OCI-LY1 (cell line): ENCODE results near the gene FOXK1.

ENCODE experiments used
- H2AFZ ChIP-seq: fragments of 200-600 bp; sonication (generic), shearing (Covaris generic); 2 replicates; pipeline ENCODE4 v1.6.0; 2014; ENCODE audit warnings: antibody characterized with exemption, mild to moderate bottlenecking, low read length
- H3F3A ChIP-seq: fragments of 200-600 bp; sonication (generic), shearing (Covaris generic); 2 replicates; pipeline ENCODE4 v1.6.0; 2014; ENCODE audit warnings: mild to moderate bottlenecking, antibody characterized with exemption, low read length, moderate library complexity; ENCODE audit not compliant: insufficient read depth
- H3K27ac ChIP-seq: fragments of 200-600 bp; sonication (generic); 2 replicates; pipeline ENCODE4 v1.5.1; 2014; ENCODE audit warnings: low read length, mixed run types, mild to moderate bottlenecking, low read depth; ENCODE audit not compliant: poor library complexity, severe bottlenecking
- H3K27me3 ChIP-seq: fragments of 200-600 bp; sonication (generic); 2 replicates; pipeline ENCODE4 v1.6.0; 2014; ENCODE audit warnings: antibody characterized with exemption, mild to moderate bottlenecking, low read length, moderate library complexity; ENCODE audit not compliant: insufficient read depth
- H3K36me3 ChIP-seq: fragments of 200-600 bp; sonication (generic); 2 replicates; pipeline ENCODE4 v1.6.1; 2014; ENCODE audit warnings: mild to moderate bottlenecking, antibody characterized with exemption, low read length, moderate library complexity, mixed read lengths; ENCODE audit not compliant: insufficient read depth
- H3K4me1 ChIP-seq: fragments of 200-600 bp; sonication (generic); 2 replicates; pipeline ENCODE4 v1.5.1; 2014; ENCODE audit warnings: mild to moderate bottlenecking, low read length, moderate library complexity; ENCODE audit not compliant: insufficient read depth, severe bottlenecking
- H3K4me2 ChIP-seq: fragments of 200-600 bp; sonication (generic), shearing (Covaris generic); 2 replicates; pipeline ENCODE4 v1.6.1; 2014; ENCODE audit warnings: low read length
- H3K4me3 ChIP-seq: fragments of 200-600 bp; sonication (generic); 2 replicates; pipeline ENCODE4 v1.5.1; 2014; ENCODE audit warnings: low read length, low read depth, mild to moderate bottlenecking, mixed read lengths; ENCODE audit not compliant: poor library complexity, severe bottlenecking
- H3K79me2 ChIP-seq: fragments of 200-600 bp; shearing (Covaris generic); 2 replicates; pipeline ENCODE4 v1.6.1; 2016; ENCODE audit warnings: mixed run types, low read length, mixed read lengths; ENCODE audit not compliant: insufficient read depth
- H3K9ac ChIP-seq: fragments of 200-600 bp; sonication (generic), shearing (Covaris generic); 2 replicates; pipeline ENCODE4 v1.6.1; 2014; ENCODE audit warnings: mild to moderate bottlenecking, low read length, mixed read lengths
- H3K9me2 ChIP-seq: fragments of 200-600 bp; sonication (generic), shearing (Covaris generic); 2 replicates; pipeline ENCODE4 v1.6.1; 2014; ENCODE audit warnings: low read depth, mild to moderate bottlenecking, low read length, mixed read lengths
- H3K9me3 ChIP-seq: fragments of 200-600 bp; shearing (Covaris generic); 2 replicates; pipeline ENCODE4 v1.6.1; 2014; ENCODE audit warnings: low read length, mixed read lengths
- H4K20me1 ChIP-seq: fragments of 200-600 bp; sonication (generic), shearing (Covaris generic); 2 replicates; pipeline ENCODE4 v1.6.0; 2016; ENCODE audit warnings: mild to moderate bottlenecking, low read length; ENCODE audit not compliant: insufficient read depth
- EZH2 ChIP-seq: fragments of 200-600 bp; sonication (generic), shearing (Covaris generic); IDR thresholded peaks from 2 replicates; pipeline ENCODE4 v1.8.0; 2017; ENCODE audit warnings: borderline replicate concordance, mixed run types, mild to moderate bottlenecking, antibody characterized with exemption, low read length, moderate library complexity, mixed read lengths
- TF ChIP-seq, protein P1 (sequence below): fragments of 200-600 bp; sonication (generic), shearing (Covaris generic); IDR thresholded peaks from 2 replicates; pipeline ENCODE4 v1.5.1; 2017; ENCODE audit warnings: mild to moderate bottlenecking, antibody characterized with exemption, low read length, moderate library complexity, mixed read lengths

The FOXK1 gene

DNA sequence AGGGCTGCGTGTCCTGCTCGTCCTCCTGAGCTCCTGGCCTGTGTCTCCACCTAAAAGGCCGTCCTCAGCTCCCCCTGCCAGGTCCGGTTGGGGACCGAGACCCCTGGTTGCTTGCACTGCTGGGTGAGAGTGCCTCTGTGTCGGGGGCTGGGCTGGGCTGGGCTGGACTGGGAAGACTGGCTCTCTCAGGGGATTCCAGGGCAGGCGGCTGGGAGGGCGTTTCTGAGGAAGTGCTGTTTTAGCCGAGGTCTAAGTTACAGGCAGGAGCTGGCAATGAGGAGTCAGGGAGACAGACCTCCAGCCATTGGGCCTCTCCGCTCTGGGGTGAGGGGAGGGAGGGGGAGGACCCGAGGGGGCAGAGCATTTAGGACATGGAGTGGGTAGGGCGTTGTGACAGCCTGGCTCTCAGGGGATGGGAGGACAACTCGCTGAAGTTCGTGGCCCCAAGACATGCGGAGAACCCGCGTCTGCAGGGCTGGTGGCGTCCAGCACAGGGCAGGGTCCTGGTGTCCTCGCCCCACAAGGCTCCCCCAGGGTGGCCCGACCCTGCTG lies 20.9 kb downstream of the FOXK1 start:
- no peaks in the 10 kb centered on the region for H3K36me3 ChIP-seq
- H3K9ac ChIP-seq, result no peak overlapping the region
- no peak overlapping the region for H3K4me3 ChIP-seq
- no peaks in the 10 kb centered on the region for H3F3A ChIP-seq
- no peak overlapping the region for H3K4me2 ChIP-seq
- H3K27ac ChIP-seq, result no peak overlapping the region
- peaks cover 20% of the 10 kb centered on the region for H3K4me1 ChIP-seq
- H3K9me3 ChIP-seq, result no peaks in the 10 kb centered on the region
- H3K27me3 ChIP-seq, result no peaks in the 10 kb centered on the region
- H4K20me1 ChIP-seq, result no peaks in the 10 kb centered on the region
- no peak overlapping the region for H2AFZ ChIP-seq
- H3K79me2 ChIP-seq, result peaks cover 34% of the 10 kb centered on the region
- H3K9me2 ChIP-seq, result no peaks in the 10 kb centered on the region
- TF ChIP-seq, protein P1, sequence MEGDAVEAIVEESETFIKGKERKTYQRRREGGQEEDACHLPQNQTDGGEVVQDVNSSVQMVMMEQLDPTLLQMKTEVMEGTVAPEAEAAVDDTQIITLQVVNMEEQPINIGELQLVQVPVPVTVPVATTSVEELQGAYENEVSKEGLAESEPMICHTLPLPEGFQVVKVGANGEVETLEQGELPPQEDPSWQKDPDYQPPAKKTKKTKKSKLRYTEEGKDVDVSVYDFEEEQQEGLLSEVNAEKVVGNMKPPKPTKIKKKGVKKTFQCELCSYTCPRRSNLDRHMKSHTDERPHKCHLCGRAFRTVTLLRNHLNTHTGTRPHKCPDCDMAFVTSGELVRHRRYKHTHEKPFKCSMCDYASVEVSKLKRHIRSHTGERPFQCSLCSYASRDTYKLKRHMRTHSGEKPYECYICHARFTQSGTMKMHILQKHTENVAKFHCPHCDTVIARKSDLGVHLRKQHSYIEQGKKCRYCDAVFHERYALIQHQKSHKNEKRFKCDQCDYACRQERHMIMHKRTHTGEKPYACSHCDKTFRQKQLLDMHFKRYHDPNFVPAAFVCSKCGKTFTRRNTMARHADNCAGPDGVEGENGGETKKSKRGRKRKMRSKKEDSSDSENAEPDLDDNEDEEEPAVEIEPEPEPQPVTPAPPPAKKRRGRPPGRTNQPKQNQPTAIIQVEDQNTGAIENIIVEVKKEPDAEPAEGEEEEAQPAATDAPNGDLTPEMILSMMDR, result no peak
- no peak for TF ChIP-seq EZH2

DNA sequence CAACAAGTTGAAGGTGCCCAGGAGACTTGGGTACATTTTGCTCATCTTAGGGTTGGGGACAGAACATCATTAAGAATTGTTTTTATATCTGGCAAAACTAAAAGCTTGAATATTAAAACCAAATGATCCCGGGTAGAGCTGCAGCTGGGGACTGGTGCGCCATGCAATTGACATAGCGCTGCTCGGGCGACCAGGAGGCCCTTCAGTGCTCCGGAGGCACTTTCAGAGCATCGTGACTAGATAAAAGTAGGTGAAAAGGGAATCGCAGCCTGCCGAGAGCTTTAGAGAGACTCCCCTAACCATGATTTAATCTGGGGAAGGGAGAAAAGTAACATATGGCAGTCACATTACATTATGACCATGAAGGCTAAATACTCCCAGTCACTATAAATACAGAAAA lies 21.4 kb downstream of the FOXK1 start:
- TF ChIP-seq, protein P1, result no peak
- TF ChIP-seq EZH2, result no peak

DNA sequence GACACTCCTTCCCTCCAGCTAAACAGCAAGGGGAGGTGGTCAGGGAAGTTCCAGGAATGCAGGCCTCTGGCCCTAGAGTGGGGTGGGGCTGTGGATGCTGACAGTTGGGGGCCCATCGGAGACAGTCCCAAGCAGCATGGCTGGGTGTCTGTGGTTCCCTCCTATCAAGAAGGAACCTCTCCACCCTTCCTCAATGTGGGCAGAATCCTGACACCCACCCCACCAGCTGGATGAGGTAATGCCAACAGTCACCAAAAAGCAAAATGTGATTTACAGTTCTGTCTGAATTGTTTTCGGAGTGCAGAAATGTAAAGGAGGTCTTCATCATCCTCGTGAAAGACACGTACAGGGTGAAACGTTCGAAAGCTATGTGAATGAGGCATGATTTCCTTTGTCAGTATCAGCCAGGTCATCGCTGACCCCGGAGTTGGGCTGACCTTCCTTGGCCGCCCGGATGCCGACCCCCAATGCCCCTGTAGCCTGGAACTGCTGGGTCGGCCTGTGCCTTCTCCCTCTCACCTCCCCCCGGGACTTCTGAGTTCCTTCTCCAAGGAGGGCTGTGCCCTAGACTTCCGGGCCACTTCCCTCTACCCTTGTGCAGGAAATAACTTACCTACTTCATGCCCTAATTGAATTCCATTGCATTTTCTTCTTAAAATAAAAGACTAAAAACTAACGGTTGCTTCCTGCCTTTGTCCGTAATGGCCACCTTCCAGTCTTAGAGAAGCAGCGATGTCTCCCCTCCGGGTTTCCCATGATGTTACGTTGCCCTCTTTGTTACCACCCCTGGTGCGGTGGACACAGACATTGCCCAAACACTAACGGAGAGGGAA lies 24.5 kb downstream of the FOXK1 start:
- H3K27me3 ChIP-seq, result no peaks in the 10 kb centered on the region
- no peak overlapping the region for H3K27ac ChIP-seq
- H3K4me3 ChIP-seq, result no peak overlapping the region
- TF ChIP-seq, protein P1, result no peak
- no peak for TF ChIP-seq EZH2
- peaks cover 8% of the 10 kb centered on the region for H3K4me1 ChIP-seq
- H2AFZ ChIP-seq, result no peak overlapping the region
- no peaks in the 10 kb centered on the region for H3F3A ChIP-seq
- no peaks in the 10 kb centered on the region for H3K9me2 ChIP-seq
- peaks cover 13% of the 10 kb centered on the region; the same call in 1 of the 2 replicates for H3K79me2 ChIP-seq
- H3K4me2 ChIP-seq, result no peak overlapping the region
- H3K36me3 ChIP-seq, result 0 out of 2 replicates have a peak, but pooled peaks cover 5% of the 10 kb centered on the region
- H3K9ac ChIP-seq, result no peak overlapping the region
- H4K20me1 ChIP-seq, result no peaks in the 10 kb centered on the region
- no peaks in the 10 kb centered on the region for H3K9me3 ChIP-seq

More for the DNA sequence above, 21.4 kb downstream of the FOXK1 start:
- H3K4me1 ChIP-seq, result peaks cover 20% of the 10 kb centered on the region
- no peak overlapping the region for H3K4me2 ChIP-seq
- no peak overlapping the region for H2AFZ ChIP-seq
- H3K27ac ChIP-seq, result no peak overlapping the region
- no peak overlapping the region for H3K9ac ChIP-seq
- peaks cover 34% of the 10 kb centered on the region for H3K79me2 ChIP-seq
- H3K9me2 ChIP-seq, result no peaks in the 10 kb centered on the region
- H3F3A ChIP-seq, result no peaks in the 10 kb centered on the region
- H3K36me3 ChIP-seq, result no peaks in the 10 kb centered on the region
- no peaks in the 10 kb centered on the region for H4K20me1 ChIP-seq
- H3K4me3 ChIP-seq, result no peak overlapping the region
- no peaks in the 10 kb centered on the region for H3K9me3 ChIP-seq
- no peaks in the 10 kb centered on the region for H3K27me3 ChIP-seq
